ENCODE data around the gene ST6GAL1. TPM values are rescaled to one million over a fixed set of nuclear protein-coding genes. Genes with fewer than 3 reads are reported as not detected.

Gene ST6GAL1
- polyA plus RNA-seq, 3 donors: 19.0 to 24.4 (median 20.5) TPM

DNA sequence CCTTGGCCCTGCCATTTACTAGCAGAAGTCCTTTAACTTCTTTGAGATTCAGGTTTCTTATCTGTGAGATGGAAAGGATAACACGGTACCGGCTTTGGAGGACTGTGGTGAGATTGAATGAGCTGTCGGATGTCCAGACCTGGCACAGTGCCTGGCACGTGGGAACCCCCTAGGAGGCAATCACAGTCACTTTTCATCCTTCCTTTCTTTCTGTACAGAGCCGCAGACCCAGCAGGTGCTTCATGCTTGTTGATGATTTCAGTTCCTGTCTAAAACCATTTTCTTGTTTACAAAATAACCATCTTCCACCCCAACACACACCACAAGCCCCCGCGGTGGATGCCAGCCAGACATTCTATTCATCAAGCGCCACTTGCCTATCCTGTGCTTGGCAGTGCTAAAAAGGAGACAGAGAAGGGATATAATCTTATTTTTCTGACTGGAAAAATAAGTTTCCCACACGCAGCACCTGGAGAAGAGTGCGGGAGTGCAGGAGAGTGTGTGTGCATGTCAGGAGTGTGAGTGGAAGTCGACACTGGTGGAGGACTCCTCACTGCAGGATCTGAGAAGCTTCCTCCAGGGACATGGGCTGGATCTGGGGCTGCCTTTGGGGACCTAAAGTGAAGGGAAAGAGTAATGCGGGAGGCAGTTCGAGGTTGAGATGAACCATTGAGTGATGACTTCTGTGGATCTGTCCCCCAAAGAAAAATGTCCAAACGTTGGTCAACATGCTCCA lies 85.7 kb downstream of the ST6GAL1 start:
- Histone ChIP-seq H3K4me1 (ENCODE audit: control insufficient read depth in 1 of 2, insufficient read depth in 2 of 2, low read length in 2 of 2) (peaks cover 59 to 60% of the 10 kb centered on the region in 2 donors), H3K27ac (ENCODE audit: low read depth in 1 of 2, low read length in 2 of 2) (peak overlapping the region in 1 of 2 donors; percentile 73), H3K27me3 (ENCODE audit: control insufficient read depth in 2 of 2, insufficient read depth in 2 of 2, low read length in 2 of 2) (no peaks in the 10 kb centered on the region), H4K20me1 (ENCODE audit: insufficient read depth, low read length) (no peaks in the 10 kb centered on the region), H3K79me2 (ENCODE audit: insufficient read depth, low read length) (no peaks in the 10 kb centered on the region), H3K4me3 (replicated peaks in 1 of 3; ENCODE audit: low read depth in 2 of 3, low read length in 3 of 3) (no peak overlapping the region), H3K4me2 (replicated peaks; ENCODE audit: extremely low read depth, low read length, poor library complexity, severe bottlenecking) (no peak overlapping the region), H3K9me3 (replicated peaks in 1 of 2; ENCODE audit: control insufficient read depth in 1 of 2, insufficient read depth in 1 of 2, low read length in 2 of 2) (no peaks in the 10 kb centered on the region), H3K9ac (ENCODE audit: insufficient read depth, low read length, poor library complexity, severe bottlenecking) (no peak overlapping the region), H2AFZ (ENCODE audit: insufficient read depth, low read depth, low read length, poor library complexity, severe bottlenecking) (no peak overlapping the region), H3K36me3 (replicated peaks in 1 of 2; ENCODE audit: control insufficient read depth in 1 of 2, insufficient read depth in 2 of 2, low read length in 2 of 2) (no peaks in the 10 kb centered on the region)
- DNase-seq: peak in 1 of 3 donors; percentile 17
- H3K9me3 Mint-ChIP-seq: no peaks in the 10 kb centered on the region
- peaks cover 22 to 23% of the 10 kb centered on the region in 2 donors for H3K36me3 Mint-ChIP-seq
- TF ChIP-seq, protein P1, sequence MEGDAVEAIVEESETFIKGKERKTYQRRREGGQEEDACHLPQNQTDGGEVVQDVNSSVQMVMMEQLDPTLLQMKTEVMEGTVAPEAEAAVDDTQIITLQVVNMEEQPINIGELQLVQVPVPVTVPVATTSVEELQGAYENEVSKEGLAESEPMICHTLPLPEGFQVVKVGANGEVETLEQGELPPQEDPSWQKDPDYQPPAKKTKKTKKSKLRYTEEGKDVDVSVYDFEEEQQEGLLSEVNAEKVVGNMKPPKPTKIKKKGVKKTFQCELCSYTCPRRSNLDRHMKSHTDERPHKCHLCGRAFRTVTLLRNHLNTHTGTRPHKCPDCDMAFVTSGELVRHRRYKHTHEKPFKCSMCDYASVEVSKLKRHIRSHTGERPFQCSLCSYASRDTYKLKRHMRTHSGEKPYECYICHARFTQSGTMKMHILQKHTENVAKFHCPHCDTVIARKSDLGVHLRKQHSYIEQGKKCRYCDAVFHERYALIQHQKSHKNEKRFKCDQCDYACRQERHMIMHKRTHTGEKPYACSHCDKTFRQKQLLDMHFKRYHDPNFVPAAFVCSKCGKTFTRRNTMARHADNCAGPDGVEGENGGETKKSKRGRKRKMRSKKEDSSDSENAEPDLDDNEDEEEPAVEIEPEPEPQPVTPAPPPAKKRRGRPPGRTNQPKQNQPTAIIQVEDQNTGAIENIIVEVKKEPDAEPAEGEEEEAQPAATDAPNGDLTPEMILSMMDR (IDR thresholded peaks at IDR 0.05): no peak
- peaks cover 0 to 8% (median 0%) of the 10 kb centered on the region in 3 donors for H3K27me3 Mint-ChIP-seq (ENCODE audit: low read depth in 3 of 3)
- intact Hi-C loops (cut with micrococcal nuclease): no loop called here
- peaks cover 66% of the 10 kb centered on the region for H3K4me1 Mint-ChIP-seq
- H3K4me3 Mint-ChIP-seq: no peak overlapping the region
- WGBS (ENCODE audit: insufficient coverage): 97% methylated on average over 3 of the region's 14 CpGs
- peak overlapping the region in 6 of 7 donors; percentile 41 to 86 (median 68) for H3K27ac Mint-ChIP-seq

DNA sequence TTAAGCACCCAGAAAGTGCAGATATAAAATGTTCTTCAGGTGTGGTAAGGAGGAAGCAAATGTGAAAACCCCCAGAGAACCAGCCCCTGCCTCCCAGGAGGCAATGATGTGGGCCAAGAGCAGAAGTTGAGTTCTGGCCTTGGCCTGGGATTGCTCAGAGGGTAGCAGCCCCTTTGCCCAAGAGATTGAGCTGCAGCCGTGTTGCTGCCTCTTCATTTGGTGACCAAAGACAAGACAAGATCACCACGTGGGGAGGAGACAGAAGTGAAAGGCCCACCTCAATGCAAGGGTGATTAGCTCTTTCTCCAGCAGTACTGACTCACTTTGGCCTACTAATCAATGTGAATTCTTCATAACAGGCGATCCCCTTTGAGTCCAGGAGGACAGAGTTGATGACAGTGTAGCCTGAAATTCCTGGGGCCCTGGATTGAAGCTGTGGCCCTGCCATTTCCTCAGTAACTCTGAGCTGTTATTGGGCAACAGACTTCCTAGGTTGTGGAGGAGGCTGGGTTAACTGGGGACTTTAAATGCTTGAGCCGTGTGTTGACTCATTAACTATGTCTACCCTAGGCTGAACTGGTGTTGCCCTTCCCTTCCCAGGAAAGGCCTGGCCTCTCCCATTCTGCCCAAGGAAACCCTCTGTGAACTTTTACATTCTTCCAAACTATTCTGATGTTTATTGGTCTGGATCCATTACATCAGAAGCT lies 86.5 kb downstream of the ST6GAL1 start:
- peak overlapping the region; percentile 37 to 89 (median 72) for H3K27ac Mint-ChIP-seq
- no peaks in the 10 kb centered on the region for H3K79me2 ChIP-seq (ENCODE audit: insufficient read depth, low read length)

More for the DNA sequence above, 86.5 kb downstream of the ST6GAL1 start:
- Mint-ChIP-seq H3K9me3 (no peaks in the 10 kb centered on the region), H3K27me3 (ENCODE audit: low read depth in 3 of 3) (peaks cover 0 to 8% (median 0%) of the 10 kb centered on the region in 3 donors), H3K4me1 (peaks cover 59% of the 10 kb centered on the region), H3K36me3 (peaks cover 22 to 23% of the 10 kb centered on the region in 2 donors), H3K4me3 (peak overlapping the region in 1 of 2 donors; percentile 51)
- H3K4me3 ChIP-seq (replicated peaks in 1 of 3; ENCODE audit: low read depth in 2 of 3, low read length in 3 of 3): no peak overlapping the region
- TF ChIP-seq, protein P1 (IDR thresholded peaks at IDR 0.05): no peak
- H3K9me3 ChIP-seq (replicated peaks in 1 of 2; ENCODE audit: control insufficient read depth in 1 of 2, insufficient read depth in 1 of 2, low read length in 2 of 2): no peaks in the 10 kb centered on the region
- WGBS (ENCODE audit: insufficient coverage): 76% methylated on average over 2 of the region's 4 CpGs
- no peak overlapping the region for H3K9ac ChIP-seq (ENCODE audit: insufficient read depth, low read length, poor library complexity, severe bottlenecking)
- H3K27ac ChIP-seq (ENCODE audit: low read depth in 1 of 2, low read length in 2 of 2): peak overlapping the region; percentile 11 to 73
- no peaks in the 10 kb centered on the region for H4K20me1 ChIP-seq (ENCODE audit: insufficient read depth, low read length)
- H2AFZ ChIP-seq (ENCODE audit: insufficient read depth, low read depth, low read length, poor library complexity, severe bottlenecking): peak overlapping the region; percentile 44
- peak; percentile 40 to 76 (median 72) for DNase-seq
- no peaks in the 10 kb centered on the region for H3K27me3 ChIP-seq (ENCODE audit: control insufficient read depth in 2 of 2, insufficient read depth in 2 of 2, low read length in 2 of 2)
- intact Hi-C loops (cut with micrococcal nuclease): no loop called here
- H3K4me1 ChIP-seq (ENCODE audit: control insufficient read depth in 1 of 2, insufficient read depth in 2 of 2, low read length in 2 of 2): peaks cover 52% of the 10 kb centered on the region in 2 donors
- peak overlapping the region; percentile 11 for H3K4me2 ChIP-seq (replicated peaks; ENCODE audit: extremely low read depth, low read length, poor library complexity, severe bottlenecking)
- no peaks in the 10 kb centered on the region for H3K36me3 ChIP-seq (replicated peaks in 1 of 2; ENCODE audit: control insufficient read depth in 1 of 2, insufficient read depth in 2 of 2, low read length in 2 of 2)
